Adrenal gland (tissue), 5 donors: Measurements from ENCODE around the gene LAMC2.

ENCODE experiments used
- POLR2A ChIP-seq, 2 donors: fragments of 450-650 bp; IDR thresholded peaks; one replicate each; pipeline ENCODE4 v1.6.1; 2017; ENCODE audit warnings: antibody characterized with exemption in 2 of 2, mild to moderate bottlenecking in 2 of 2, moderate library complexity in 1 of 2
- TF ChIP-seq, protein P1 (sequence below), 6 experiments: fragments of 450-650 bp in 4 of 6; fragments of 200-600 bp in 2 of 6; sonication (generic) in 1 of 6; IDR thresholded peaks; 1 replicate in 5 of 6; 2 replicates in 1 of 6; pipeline versions ENCODE4 v1.5.1 to v1.8.0; 2016 to 2021; ENCODE audit warnings: antibody characterized with exemption in 6 of 6, mild to moderate bottlenecking in 2 of 6, moderate library complexity in 1 of 6
- donor health status: DM: no; HTN: no; CAD: no.

GRCh38 chr1:183248989-183249691 is 63.1 kb downstream of the LAMC2 start:
- TF ChIP-seq, protein P1, sequence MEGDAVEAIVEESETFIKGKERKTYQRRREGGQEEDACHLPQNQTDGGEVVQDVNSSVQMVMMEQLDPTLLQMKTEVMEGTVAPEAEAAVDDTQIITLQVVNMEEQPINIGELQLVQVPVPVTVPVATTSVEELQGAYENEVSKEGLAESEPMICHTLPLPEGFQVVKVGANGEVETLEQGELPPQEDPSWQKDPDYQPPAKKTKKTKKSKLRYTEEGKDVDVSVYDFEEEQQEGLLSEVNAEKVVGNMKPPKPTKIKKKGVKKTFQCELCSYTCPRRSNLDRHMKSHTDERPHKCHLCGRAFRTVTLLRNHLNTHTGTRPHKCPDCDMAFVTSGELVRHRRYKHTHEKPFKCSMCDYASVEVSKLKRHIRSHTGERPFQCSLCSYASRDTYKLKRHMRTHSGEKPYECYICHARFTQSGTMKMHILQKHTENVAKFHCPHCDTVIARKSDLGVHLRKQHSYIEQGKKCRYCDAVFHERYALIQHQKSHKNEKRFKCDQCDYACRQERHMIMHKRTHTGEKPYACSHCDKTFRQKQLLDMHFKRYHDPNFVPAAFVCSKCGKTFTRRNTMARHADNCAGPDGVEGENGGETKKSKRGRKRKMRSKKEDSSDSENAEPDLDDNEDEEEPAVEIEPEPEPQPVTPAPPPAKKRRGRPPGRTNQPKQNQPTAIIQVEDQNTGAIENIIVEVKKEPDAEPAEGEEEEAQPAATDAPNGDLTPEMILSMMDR (IDR thresholded peaks at IDR 0.05), result no peak
- no peak for TF ChIP-seq POLR2A (IDR thresholded peaks at IDR 0.05)
